ENCODE results near the gene ERC2.

Gene ERC2

GRCh38 chr3:55608301-55608937 is 859.8 kb downstream of the ERC2 start:
- Histone ChIP-seq H3K4me1 (ENCODE audit: insufficient read depth, low read length, severe bottlenecking) (peaks cover 50% of the 10 kb centered on the region), H3K4me2 (ENCODE audit: low read length) (peak overlapping the region; percentile 8; the same call in 1 of the 2 replicates), H3K27ac (ENCODE audit: low read depth, low read length, poor library complexity, severe bottlenecking) (peak overlapping the region; percentile 2), H2AFZ (ENCODE audit: low read length) (no peak overlapping the region), H3K4me3 (ENCODE audit: low read depth, low read length, poor library complexity, severe bottlenecking) (no peak overlapping the region), H3K9me3 (ENCODE audit: low read length) (no peaks in the 10 kb centered on the region), H3K9ac (ENCODE audit: low read length) (no peak overlapping the region), H3K27me3 (ENCODE audit: insufficient read depth, low read length) (no peaks in the 10 kb centered on the region), H3F3A (ENCODE audit: insufficient read depth, low read length) (no peaks in the 10 kb centered on the region), H4K20me1 (ENCODE audit: insufficient read depth, low read length) (no peaks in the 10 kb centered on the region), H3K79me2 (ENCODE audit: insufficient read depth, low read length) (no peaks in the 10 kb centered on the region), H3K36me3 (ENCODE audit: insufficient read depth, low read length) (no peaks in the 10 kb centered on the region), H3K9me2 (ENCODE audit: low read depth, low read length) (no peaks in the 10 kb centered on the region)
- no peak for TF ChIP-seq EZH2 (IDR thresholded peaks at IDR 0.05; ENCODE audit: borderline replicate concordance, low read length)
- TF ChIP-seq, protein P1, sequence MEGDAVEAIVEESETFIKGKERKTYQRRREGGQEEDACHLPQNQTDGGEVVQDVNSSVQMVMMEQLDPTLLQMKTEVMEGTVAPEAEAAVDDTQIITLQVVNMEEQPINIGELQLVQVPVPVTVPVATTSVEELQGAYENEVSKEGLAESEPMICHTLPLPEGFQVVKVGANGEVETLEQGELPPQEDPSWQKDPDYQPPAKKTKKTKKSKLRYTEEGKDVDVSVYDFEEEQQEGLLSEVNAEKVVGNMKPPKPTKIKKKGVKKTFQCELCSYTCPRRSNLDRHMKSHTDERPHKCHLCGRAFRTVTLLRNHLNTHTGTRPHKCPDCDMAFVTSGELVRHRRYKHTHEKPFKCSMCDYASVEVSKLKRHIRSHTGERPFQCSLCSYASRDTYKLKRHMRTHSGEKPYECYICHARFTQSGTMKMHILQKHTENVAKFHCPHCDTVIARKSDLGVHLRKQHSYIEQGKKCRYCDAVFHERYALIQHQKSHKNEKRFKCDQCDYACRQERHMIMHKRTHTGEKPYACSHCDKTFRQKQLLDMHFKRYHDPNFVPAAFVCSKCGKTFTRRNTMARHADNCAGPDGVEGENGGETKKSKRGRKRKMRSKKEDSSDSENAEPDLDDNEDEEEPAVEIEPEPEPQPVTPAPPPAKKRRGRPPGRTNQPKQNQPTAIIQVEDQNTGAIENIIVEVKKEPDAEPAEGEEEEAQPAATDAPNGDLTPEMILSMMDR (IDR thresholded peaks at IDR 0.05; ENCODE audit: low read length): no peak

DNA sequence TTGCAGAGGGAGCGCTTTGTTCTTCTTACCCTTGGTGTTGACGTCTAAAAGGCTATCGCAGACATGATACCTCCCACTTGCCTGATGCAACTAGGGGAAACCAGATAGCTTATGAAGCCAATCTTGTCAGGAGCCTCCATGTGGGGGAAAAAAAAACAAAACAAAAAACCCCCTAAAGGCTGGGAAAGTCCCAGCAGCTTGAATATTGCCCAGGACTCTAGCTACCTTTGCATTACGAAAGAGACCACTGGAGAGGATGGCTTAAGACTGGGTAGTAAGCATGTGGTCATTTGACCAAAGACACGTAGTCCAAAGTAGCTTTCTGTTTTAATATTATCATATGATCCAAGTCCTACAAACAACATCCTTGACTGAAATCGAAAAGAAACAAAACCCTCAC is 860.4 kb downstream of the ERC2 start:
- no peak overlapping the region for H2AFZ ChIP-seq (ENCODE audit: low read length)
- no peaks in the 10 kb centered on the region for H3K36me3 ChIP-seq (ENCODE audit: insufficient read depth, low read length)
- no peak for TF ChIP-seq EZH2 (IDR thresholded peaks at IDR 0.05; ENCODE audit: borderline replicate concordance, low read length)
- H4K20me1 ChIP-seq (ENCODE audit: insufficient read depth, low read length): no peaks in the 10 kb centered on the region
- H3F3A ChIP-seq (ENCODE audit: insufficient read depth, low read length): no peaks in the 10 kb centered on the region
- H3K79me2 ChIP-seq (ENCODE audit: insufficient read depth, low read length): no peaks in the 10 kb centered on the region
- H3K9ac ChIP-seq (ENCODE audit: low read length): no peak overlapping the region
- no peak overlapping the region for H3K4me3 ChIP-seq (ENCODE audit: low read depth, low read length, poor library complexity, severe bottlenecking)
- no peaks in the 10 kb centered on the region for H3K27me3 ChIP-seq (ENCODE audit: insufficient read depth, low read length)
- H3K9me2 ChIP-seq (ENCODE audit: low read depth, low read length): no peaks in the 10 kb centered on the region
- H3K27ac ChIP-seq (ENCODE audit: low read depth, low read length, poor library complexity, severe bottlenecking): peak overlapping the region; percentile 2
- peak overlapping the region; percentile 8; the same call in 1 of the 2 replicates for H3K4me2 ChIP-seq (ENCODE audit: low read length)
- no peaks in the 10 kb centered on the region for H3K9me3 ChIP-seq (ENCODE audit: low read length)
- peaks cover 49% of the 10 kb centered on the region for H3K4me1 ChIP-seq (ENCODE audit: insufficient read depth, low read length, severe bottlenecking)

- Histone ChIP-seq H3K27ac (ENCODE audit: low read depth, low read length, poor library complexity, severe bottlenecking) (no peak overlapping the region), H3K9ac (ENCODE audit: low read length) (no peak overlapping the region), H3K79me2 (ENCODE audit: insufficient read depth, low read length) (no peaks in the 10 kb centered on the region), H3K9me2 (ENCODE audit: low read depth, low read length) (no peaks in the 10 kb centered on the region), H3F3A (ENCODE audit: insufficient read depth, low read length) (no peaks in the 10 kb centered on the region), H2AFZ (ENCODE audit: low read length) (no peak overlapping the region), H3K36me3 (ENCODE audit: insufficient read depth, low read length) (no peaks in the 10 kb centered on the region), H3K4me1 (ENCODE audit: insufficient read depth, low read length, severe bottlenecking) (peaks cover 42% of the 10 kb centered on the region), H3K27me3 (ENCODE audit: insufficient read depth, low read length) (no peaks in the 10 kb centered on the region), H3K4me2 (ENCODE audit: low read length) (no peak overlapping the region), H3K4me3 (ENCODE audit: low read depth, low read length, poor library complexity, severe bottlenecking) (no peak overlapping the region), H4K20me1 (ENCODE audit: insufficient read depth, low read length) (no peaks in the 10 kb centered on the region), H3K9me3 (ENCODE audit: low read length) (no peaks in the 10 kb centered on the region)
- no peak for TF ChIP-seq EZH2 (IDR thresholded peaks at IDR 0.05; ENCODE audit: borderline replicate concordance, low read length)
- TF ChIP-seq, protein P1 (IDR thresholded peaks at IDR 0.05; ENCODE audit: low read length): no peak
These were observed 861.1 kb downstream of the ERC2 start for GRCh38 chr3:55607175-55607574.
